Smooth muscle cell (in vitro differentiated cells): ENCODE results near the gene CYB5A. TPM values are rescaled to one million over a fixed set of nuclear protein-coding genes. Genes with fewer than 3 reads are reported as not detected.

Experiments used
- DNase-seq: peaks from one replicate; lab custom pipeline; 2025; ENCODE audit not compliant: unreplicated experiment; lab: John Stamatoyannopoulos, UW
- H2AFZ ChIP-seq: fragments of 200-600 bp; sonication (generic); 2 replicates; pipeline ENCODE4 v1.6.0; 2016; ENCODE audit warnings: antibody characterized with exemption, low read depth, mild to moderate bottlenecking
- H3F3A ChIP-seq: fragments of 200-600 bp; sonication (generic); 2 replicates; pipeline ENCODE4 v1.6.0; 2017; ENCODE audit warnings: antibody characterized with exemption, low read depth
- H3K27ac ChIP-seq: fragments of 200-600 bp; sonication (generic); 2 replicates; pipeline ENCODE4 v1.5.1; 2016; ENCODE audit warnings: low read depth, mild to moderate bottlenecking
- H3K27me3 ChIP-seq: fragments of 200-600 bp; sonication (generic); 2 replicates; pipeline ENCODE4 v1.6.1; 2016; ENCODE audit warnings: low read depth, mild to moderate bottlenecking
- H3K36me3 ChIP-seq: fragments of 200-600 bp; sonication (generic); 2 replicates; pipeline ENCODE4 v1.5.1; 2016; ENCODE audit warnings: low read depth
- H3K4me1 ChIP-seq: fragments of 200-600 bp; sonication (generic); 2 replicates; pipeline ENCODE4 v1.5.1; 2016; ENCODE audit warnings: low read depth
- H3K4me2 ChIP-seq: fragments of 200-600 bp; sonication (generic); 2 replicates; pipeline ENCODE4 v1.6.0; 2016; ENCODE audit warnings: mild to moderate bottlenecking
- H3K4me3 ChIP-seq: fragments of 200-600 bp; sonication (generic); 2 replicates; pipeline ENCODE4 v1.5.1; 2016; ENCODE audit warnings: mild to moderate bottlenecking
- H3K79me2 ChIP-seq: fragments of 200-600 bp; sonication (generic); 2 replicates; pipeline ENCODE4 v1.6.0; 2016; ENCODE audit warnings: low read depth, mild to moderate bottlenecking
- H3K9ac ChIP-seq: fragments of 200-600 bp; sonication (generic); 2 replicates; pipeline ENCODE4 v1.6.0; 2016; ENCODE audit warnings: low read depth
- H3K9me3 ChIP-seq: fragments of 200-600 bp; sonication (generic); replicated peaks from 2 replicates; pipeline ENCODE4 v1.5.1; 2016; ENCODE audit warnings: low read depth
- H4K20me1 ChIP-seq: fragments of 200-600 bp; sonication (generic); 2 replicates; pipeline ENCODE4 v1.6.0; 2016; ENCODE audit warnings: low read depth
- WGBS: methylation state at CpG from one replicate; pipeline ENCODE4 v1.1.7; 2016; ENCODE audit warnings: low lambda C conversion rate; 5-methylcytosine and 5-hydroxymethylcytosine counted together
- polyA plus RNA-seq: library from polyadenylated mRNA; unstranded; fragments of >200 nt; fragmentation: Nextera tagmentation; extraction: Ambion mirVana; gene quantifications from 2 replicates; pipeline ENCODE4 v1.2.1, GENCODE V29; 2016
- total RNA-seq: library from RNA; depleted of rRNA; stranded (reverse); fragments of >200 nt; gene quantifications from 2 replicates; pipeline ENCODE4 v1.2.3, GENCODE V29; 2014
- TF ChIP-seq, protein P1 (sequence below): fragments of 200-600 bp; sonication (generic); IDR thresholded peaks from 2 replicates; pipeline ENCODE4 v1.5.1; 2017; ENCODE audit warnings: borderline replicate concordance, mild to moderate bottlenecking, antibody characterized with exemption; ENCODE audit not compliant: insufficient read depth, poor library complexity, severe bottlenecking

CYB5A gene
- total and polyA plus RNA-seq, 2 experiments from 2014 or later: 52.8 to 83.2 TPM

GRCh38 chr18:74316257-74317170, 24.8 kb upstream of the CYB5A start:
- Histone ChIP-seq H3K79me2 (no peaks in the 10 kb centered on the region), H2AFZ (peak overlapping the region; percentile 36), H4K20me1 (no peaks in the 10 kb centered on the region), H3K27me3 (no peaks in the 10 kb centered on the region), H3K36me3 (no peaks in the 10 kb centered on the region), H3K9ac (no peak overlapping the region), H3K27ac (no peak overlapping the region), H3K4me1 (no peaks in the 10 kb centered on the region), H3K4me2 (peak overlapping the region; percentile 37), H3K4me3 (no peak overlapping the region), H3K9me3 (no peaks in the 10 kb centered on the region), H3F3A (no peaks in the 10 kb centered on the region)
- TF ChIP-seq, protein P1, sequence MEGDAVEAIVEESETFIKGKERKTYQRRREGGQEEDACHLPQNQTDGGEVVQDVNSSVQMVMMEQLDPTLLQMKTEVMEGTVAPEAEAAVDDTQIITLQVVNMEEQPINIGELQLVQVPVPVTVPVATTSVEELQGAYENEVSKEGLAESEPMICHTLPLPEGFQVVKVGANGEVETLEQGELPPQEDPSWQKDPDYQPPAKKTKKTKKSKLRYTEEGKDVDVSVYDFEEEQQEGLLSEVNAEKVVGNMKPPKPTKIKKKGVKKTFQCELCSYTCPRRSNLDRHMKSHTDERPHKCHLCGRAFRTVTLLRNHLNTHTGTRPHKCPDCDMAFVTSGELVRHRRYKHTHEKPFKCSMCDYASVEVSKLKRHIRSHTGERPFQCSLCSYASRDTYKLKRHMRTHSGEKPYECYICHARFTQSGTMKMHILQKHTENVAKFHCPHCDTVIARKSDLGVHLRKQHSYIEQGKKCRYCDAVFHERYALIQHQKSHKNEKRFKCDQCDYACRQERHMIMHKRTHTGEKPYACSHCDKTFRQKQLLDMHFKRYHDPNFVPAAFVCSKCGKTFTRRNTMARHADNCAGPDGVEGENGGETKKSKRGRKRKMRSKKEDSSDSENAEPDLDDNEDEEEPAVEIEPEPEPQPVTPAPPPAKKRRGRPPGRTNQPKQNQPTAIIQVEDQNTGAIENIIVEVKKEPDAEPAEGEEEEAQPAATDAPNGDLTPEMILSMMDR: no peak
- no peak for DNase-seq
- WGBS: 87% methylated on average over 29 of the region's 29 CpGs

DNA sequence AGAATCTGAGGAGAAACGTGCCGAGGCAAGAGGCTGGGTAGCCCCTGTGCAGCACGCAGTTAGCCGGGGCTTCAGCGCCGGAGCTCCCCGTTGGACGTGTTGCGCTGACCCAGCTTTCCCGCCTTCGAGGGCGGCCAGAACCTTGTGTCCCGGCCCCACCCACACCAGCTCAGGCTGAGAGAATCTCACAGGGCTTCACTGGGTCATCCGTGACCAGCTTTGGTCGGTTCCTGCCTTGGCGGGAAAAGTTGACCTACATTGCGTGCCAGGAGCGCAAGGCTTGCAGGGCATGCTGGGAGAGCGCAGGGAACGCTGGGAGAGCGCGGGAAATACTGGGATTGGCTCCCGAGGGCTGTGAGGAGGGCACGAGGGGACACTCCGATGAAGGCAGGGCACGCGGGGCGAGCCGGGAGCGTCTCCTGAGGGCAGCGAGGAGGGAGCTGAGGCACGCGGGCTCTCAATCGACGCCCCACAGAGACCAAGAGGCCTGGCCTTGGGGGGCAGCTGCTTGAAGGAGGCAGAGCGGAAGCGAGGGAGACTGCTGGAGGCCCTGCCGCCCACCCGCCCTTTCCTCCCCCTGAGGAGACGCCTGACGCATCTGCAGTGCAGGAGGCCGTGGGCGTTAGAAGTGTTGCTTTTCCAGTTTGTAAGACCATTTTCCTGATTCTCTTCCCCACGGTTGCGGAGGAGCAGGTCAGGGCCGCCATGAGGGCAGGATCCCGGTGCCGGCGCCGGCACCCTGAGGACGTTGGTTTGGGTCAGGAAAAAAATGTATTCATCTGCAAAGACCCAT, 23.9 kb upstream of the CYB5A start, which contains the start of gene C18orf63:
Gene C18orf63 (plus strand): TSS at position 376 of the 793 bp plus-strand sequence. CDS start 2,027 bp downstream, outside the sequence.
- no peak within 1 kb of the TSS for H3K4me2 ChIP-seq
- no peak within 1 kb of the TSS for H3K27ac ChIP-seq
- TF ChIP-seq, protein P1: no peak
- H2AFZ ChIP-seq: no peak within 1 kb of the TSS
- H3K4me1 ChIP-seq: no peaks in the 10 kb centered on the region
- H4K20me1 ChIP-seq: no peaks in the 10 kb centered on the region
- no peaks in the 10 kb centered on the region for H3F3A ChIP-seq
- no peaks in the 10 kb centered on the region for H3K36me3 ChIP-seq
- no peaks in the 10 kb centered on the region for H3K9me3 ChIP-seq
- no peak within 1 kb of the TSS for H3K9ac ChIP-seq
- DNase-seq: no peak
- no peaks in the 10 kb centered on the region for H3K27me3 ChIP-seq
- H3K4me3 ChIP-seq: no peak within 1 kb of the TSS
- no peaks in the 10 kb centered on the region for H3K79me2 ChIP-seq
- WGBS: 96% methylated on average over 47 of the region's 51 CpGs

GRCh38 chr18:74314759-74315463, 23.1 kb upstream of the CYB5A start:
- Histone ChIP-seq H3F3A (no peaks in the 10 kb centered on the region), H3K4me2 (no peak overlapping the region), H3K79me2 (no peaks in the 10 kb centered on the region), H4K20me1 (no peaks in the 10 kb centered on the region), H2AFZ (no peak overlapping the region), H3K36me3 (no peaks in the 10 kb centered on the region), H3K27ac (no peak overlapping the region), H3K4me3 (no peak overlapping the region), H3K4me1 (no peaks in the 10 kb centered on the region), H3K9me3 (no peaks in the 10 kb centered on the region), H3K9ac (no peak overlapping the region), H3K27me3 (no peaks in the 10 kb centered on the region)
- TF ChIP-seq, protein P1: no peak
- no peak for DNase-seq
- 91% methylated on average over 22 of the region's 22 CpGs for WGBS
